Small intestine (tissue), 7 donors: Measurements from ENCODE around the gene RCAN1. TPM values are rescaled to one million over a fixed set of nuclear protein-coding genes. Genes with fewer than 3 reads are reported as not detected.
"Not testable (repeated sequence)": the region's sequence is repeated elsewhere in the genome, so short reads cannot be mapped to it uniquely, and the experiment has no call there.

ENCODE experiments used
- DNase-seq, 2 donors: peaks; one replicate each; pipeline versions ENCODE4 v3.0.0 to v3.0.0-alpha.2; 2013
- FAIRE-seq: peaks from 2 replicates; lab custom pipeline; 2012; peaks lifted over from hg19 to GRCh38; lab: Jason Lieb, UNC
- H3K27ac ChIP-seq, 3 donors: one replicate each; pipeline ENCODE4 v1.5.1; 2013; ENCODE audit warnings: low read length in 2 of 3, mild to moderate bottlenecking in 2 of 3, control low read depth in 1 of 3, inconsistent platforms in 1 of 3, low read depth in 1 of 3, moderate library complexity in 1 of 3
- H3K27me3 ChIP-seq, 3 donors: one replicate each; pipeline ENCODE4 v1.6.1; 2013; ENCODE audit warnings: low read length in 3 of 3, inconsistent platforms in 1 of 3; ENCODE audit not compliant: control insufficient read depth in 3 of 3, insufficient read depth in 3 of 3
- H3K36me3 ChIP-seq, 3 donors: one replicate each; pipeline ENCODE4 v1.6.1; 2013; ENCODE audit warnings: low read length in 3 of 3, inconsistent platforms in 1 of 3, low read depth in 1 of 3, mild to moderate bottlenecking in 1 of 3, moderate library complexity in 1 of 3; ENCODE audit not compliant: control insufficient read depth in 3 of 3, insufficient read depth in 2 of 3
- H3K4me1 ChIP-seq, 3 donors: one replicate each; pipeline ENCODE4 v1.6.1; 2013; ENCODE audit warnings: low read length in 2 of 3, inconsistent platforms in 1 of 3, low read depth in 1 of 3, mild to moderate bottlenecking in 1 of 3, moderate library complexity in 1 of 3; ENCODE audit not compliant: control insufficient read depth in 3 of 3, insufficient read depth in 2 of 3
- H3K4me3 ChIP-seq, 3 donors: one replicate each; pipeline ENCODE4 v1.5.1; 2013; ENCODE audit warnings: low read length in 3 of 3, control low read depth in 1 of 3, inconsistent platforms in 1 of 3, low read depth in 1 of 3, mild to moderate bottlenecking in 1 of 3, moderate library complexity in 1 of 3
- H3K9me3 ChIP-seq, 2 donors: one replicate each; pipeline ENCODE4 v1.6.1; 2013; ENCODE audit warnings: low read depth in 1 of 2, low read length in 1 of 2; ENCODE audit not compliant: control insufficient read depth in 2 of 2, insufficient read depth in 1 of 2
- WGBS, 3 donors: extraction: QIAGEN DNeasy Blood & Tissue Kit; methylation state at CpG; one replicate each; pipeline ENCODE4 v1.1.7; 2013; 5-methylcytosine and 5-hydroxymethylcytosine counted together
- polyA plus RNA-seq, 4 donors: library from polyadenylated mRNA; stranded (reverse) in 3 of 4; unstranded in 1 of 4; fragments of 200-250 nt in 3 of 4; fragments of 120-200 nt in 1 of 4; gene quantifications; one replicate each; pipeline versions ENCODE4 v1.2.1 to v1.2.3, GENCODE V29; 2013
- donor health status: healthy with polysubstance abuse.
- donor health status: control.
- donor health status: control.
- donor health status: Bipolar disorder and iron deficiency.
- donor health status: healthy.

The RCAN1 gene
- polyA plus RNA-seq, 4 donors: 23.6 to 46.8 (median 35.3) TPM

- no peak overlapping the region for H3K27ac ChIP-seq
- H3K27me3 ChIP-seq: no peaks in the 10 kb centered on the region
- WGBS, 3 donors: 92 to 97% (median 95%) methylated on average over 4 of the region's 4 CpGs
- FAIRE-seq: no peak
- H3K9me3 ChIP-seq: no peaks in the 10 kb centered on the region
- H3K4me1 ChIP-seq: peaks cover 0 to 12% (median 5%) of the 10 kb centered on the region in 3 donors
- peaks cover 0 to 10% (median 0%) of the 10 kb centered on the region in 3 donors for H3K36me3 ChIP-seq
- DNase-seq: no peak
- H3K4me3 ChIP-seq: no peak overlapping the region
These were observed 49.7 kb downstream of the RCAN1 start for GRCh38 chr21:34565238-34565637.

GRCh38 chr21:34563370-34563769, 51.5 kb downstream of the RCAN1 start:
- not testable (repeated sequence) for FAIRE-seq, H3K4me1 ChIP-seq, H3K27ac ChIP-seq, H3K27me3 ChIP-seq, H3K9me3 ChIP-seq, H3K4me3 ChIP-seq, H3K36me3 ChIP-seq
- DNase-seq: peak; percentile 27 to 58
- 71 to 82% (median 79%) methylated on average over 2 of the region's 2 CpGs for WGBS, 3 donors

GRCh38 chr21:34561806-34562205, 53.1 kb downstream of the RCAN1 start:
- 73 to 90% (median 90%) methylated on average over 7 of the region's 7 CpGs for WGBS, 3 donors
- Histone ChIP-seq H3K27ac (no peak overlapping the region), H3K27me3 (no peaks in the 10 kb centered on the region), H3K36me3 (peaks cover 0 to 8% (median 0%) of the 10 kb centered on the region in 3 donors), H3K4me3 (no peak overlapping the region), H3K9me3 (no peaks in the 10 kb centered on the region), H3K4me1 (no peaks in the 10 kb centered on the region)
- no peak for FAIRE-seq
- DNase-seq: no peak

- DNase-seq (no peak), FAIRE-seq (no peak)
- WGBS, 3 donors: 0% methylated on average over 1 of the region's 1 CpG
- Histone ChIP-seq H3K4me1 (no peaks in the 10 kb centered on the region), H3K27me3 (no peaks in the 10 kb centered on the region), H3K36me3 (no peaks in the 10 kb centered on the region), H3K4me3 (no peak overlapping the region), H3K9me3 (no peaks in the 10 kb centered on the region), H3K27ac (no peak overlapping the region)
These were observed 54.3 kb downstream of the RCAN1 start for GRCh38 chr21:34560609-34561008.

- DNase-seq: no peak
- WGBS, 3 donors: 85 to 95% (median 88%) methylated on average over 5 of the region's 5 CpGs
- Histone ChIP-seq H3K4me1 (no peaks in the 10 kb centered on the region), H3K9me3 (peaks cover 0 to under 1% of the 10 kb centered on the region in 2 donors), H3K4me3 (no peak overlapping the region), H3K36me3 (no peaks in the 10 kb centered on the region), H3K27ac (peak overlapping the region in 1 of 3 donors; percentile 62), H3K27me3 (no peaks in the 10 kb centered on the region)
- FAIRE-seq: no peak
These were observed 54.9 kb downstream of the RCAN1 start for GRCh38 chr21:34560021-34560420.

- Histone ChIP-seq H3K27me3 (no peaks in the 10 kb centered on the region), H3K36me3 (no peaks in the 10 kb centered on the region), H3K4me3 (no peak overlapping the region), H3K9me3 (peaks cover 0 to 7% of the 10 kb centered on the region in 2 donors), H3K4me1 (no peaks in the 10 kb centered on the region), H3K27ac (no peak overlapping the region)
- FAIRE-seq (no peak), DNase-seq (no peak)
- WGBS, 3 donors: 75 to 91% (median 85%) methylated on average over 6 of the region's 6 CpGs
These were observed 55.8 kb downstream of the RCAN1 start for GRCh38 chr21:34559089-34559631.

GRCh38 chr21:34558166-34558565, 56.7 kb downstream of the RCAN1 start:
- no peak overlapping the region for H3K27ac ChIP-seq
- FAIRE-seq: no peak

GRCh38 chr21:34557261-34557660, 57.7 kb downstream of the RCAN1 start:
- Histone ChIP-seq H3K27me3 (no peaks in the 10 kb centered on the region), H3K9me3 (peaks cover 0 to 7% of the 10 kb centered on the region in 2 donors), H3K4me1 (peaks cover 0 to 3% (median 2%) of the 10 kb centered on the region in 3 donors), H3K36me3 (no peaks in the 10 kb centered on the region), H3K27ac (no peak overlapping the region), H3K4me3 (no peak overlapping the region)
- DNase-seq: no peak
- no peak for FAIRE-seq
- WGBS, 3 donors: 78 to 86% (median 78%) methylated on average over 5 of the region's 5 CpGs

More at GRCh38 chr21:34558166-34558565, 56.7 kb downstream of the RCAN1 start:
- no peak overlapping the region for H3K4me3 ChIP-seq
- H3K27me3 ChIP-seq: no peaks in the 10 kb centered on the region
- peaks cover 0 to 7% of the 10 kb centered on the region in 2 donors for H3K9me3 ChIP-seq
- H3K4me1 ChIP-seq: peaks cover 0 to 2% (median 0%) of the 10 kb centered on the region in 3 donors
- 83 to 86% (median 85%) methylated on average over 5 of the region's 5 CpGs for WGBS, 3 donors
- H3K36me3 ChIP-seq: no peaks in the 10 kb centered on the region
- DNase-seq: no peak

GRCh38 chr21:34554670-34555069, 60.2 kb downstream of the RCAN1 start:
- H3K36me3 ChIP-seq, DNase-seq, H3K27ac ChIP-seq, H3K27me3 ChIP-seq, FAIRE-seq, H3K4me1 ChIP-seq, H3K4me3 ChIP-seq: not testable (repeated sequence)
- 83 to 88% (median 86%) methylated on average over 2 of the region's 2 CpGs for WGBS, 3 donors
- H3K9me3 ChIP-seq: peaks cover 0 to 11% of the 10 kb centered on the region in 2 donors
